ENCODE results near the gene DCUN1D1.

The DCUN1D1 gene

DNA sequence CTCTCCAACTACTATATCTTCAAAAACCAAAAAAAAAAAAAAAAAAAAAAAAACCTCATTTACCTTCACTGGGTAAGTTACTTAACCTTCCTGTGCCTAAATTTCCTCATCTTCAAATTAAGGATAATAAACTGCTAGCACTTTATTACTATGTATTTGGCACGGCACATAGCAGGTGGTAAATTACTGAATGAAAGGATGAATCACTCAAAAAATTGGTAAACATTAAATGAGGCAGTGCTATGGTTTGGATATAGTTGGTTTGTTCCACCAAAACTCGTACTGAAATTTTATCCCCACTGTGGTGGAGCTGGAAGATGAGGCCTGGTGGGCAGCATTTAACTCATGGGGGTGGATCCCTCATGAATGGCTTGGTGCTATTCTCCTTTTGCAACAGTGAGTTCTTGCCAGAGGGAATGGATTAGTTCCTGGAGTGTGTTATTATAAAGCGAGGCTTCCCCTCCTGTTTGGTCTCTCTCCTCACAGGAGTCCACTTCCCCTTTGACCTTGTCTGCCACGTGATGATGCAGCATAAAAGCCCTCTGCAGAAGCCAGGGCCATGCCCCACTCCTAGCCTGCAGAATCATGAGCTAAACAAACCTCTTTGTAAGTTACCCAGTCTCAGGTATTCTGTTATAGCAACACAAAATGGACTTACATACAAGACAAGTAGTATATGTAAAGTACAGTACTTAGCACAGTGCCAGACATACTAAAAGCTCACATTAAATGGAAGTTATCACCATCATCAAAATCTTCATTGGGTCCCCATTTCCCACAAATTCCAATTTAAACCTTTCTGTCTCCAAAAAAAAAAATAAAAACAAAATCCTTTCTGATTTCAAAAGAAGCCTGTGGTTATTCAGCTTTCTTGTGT, 20.6 kb downstream of the DCUN1D1 start:
- no peak overlapping the region for H3K4me3 ChIP-seq (ENCODE audit: low read depth, low read length)
- POLR2A ChIA-PET: no interaction called here
- DNase-seq (ENCODE audit: low read depth, low spot score): no peak
- CTCF ChIA-PET: no interaction called here
- TF ChIP-seq, protein P1, sequence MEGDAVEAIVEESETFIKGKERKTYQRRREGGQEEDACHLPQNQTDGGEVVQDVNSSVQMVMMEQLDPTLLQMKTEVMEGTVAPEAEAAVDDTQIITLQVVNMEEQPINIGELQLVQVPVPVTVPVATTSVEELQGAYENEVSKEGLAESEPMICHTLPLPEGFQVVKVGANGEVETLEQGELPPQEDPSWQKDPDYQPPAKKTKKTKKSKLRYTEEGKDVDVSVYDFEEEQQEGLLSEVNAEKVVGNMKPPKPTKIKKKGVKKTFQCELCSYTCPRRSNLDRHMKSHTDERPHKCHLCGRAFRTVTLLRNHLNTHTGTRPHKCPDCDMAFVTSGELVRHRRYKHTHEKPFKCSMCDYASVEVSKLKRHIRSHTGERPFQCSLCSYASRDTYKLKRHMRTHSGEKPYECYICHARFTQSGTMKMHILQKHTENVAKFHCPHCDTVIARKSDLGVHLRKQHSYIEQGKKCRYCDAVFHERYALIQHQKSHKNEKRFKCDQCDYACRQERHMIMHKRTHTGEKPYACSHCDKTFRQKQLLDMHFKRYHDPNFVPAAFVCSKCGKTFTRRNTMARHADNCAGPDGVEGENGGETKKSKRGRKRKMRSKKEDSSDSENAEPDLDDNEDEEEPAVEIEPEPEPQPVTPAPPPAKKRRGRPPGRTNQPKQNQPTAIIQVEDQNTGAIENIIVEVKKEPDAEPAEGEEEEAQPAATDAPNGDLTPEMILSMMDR (IDR thresholded peaks at IDR 0.05; ENCODE audit: insufficient read depth, low read length, missing control alignments): no peak

DNA sequence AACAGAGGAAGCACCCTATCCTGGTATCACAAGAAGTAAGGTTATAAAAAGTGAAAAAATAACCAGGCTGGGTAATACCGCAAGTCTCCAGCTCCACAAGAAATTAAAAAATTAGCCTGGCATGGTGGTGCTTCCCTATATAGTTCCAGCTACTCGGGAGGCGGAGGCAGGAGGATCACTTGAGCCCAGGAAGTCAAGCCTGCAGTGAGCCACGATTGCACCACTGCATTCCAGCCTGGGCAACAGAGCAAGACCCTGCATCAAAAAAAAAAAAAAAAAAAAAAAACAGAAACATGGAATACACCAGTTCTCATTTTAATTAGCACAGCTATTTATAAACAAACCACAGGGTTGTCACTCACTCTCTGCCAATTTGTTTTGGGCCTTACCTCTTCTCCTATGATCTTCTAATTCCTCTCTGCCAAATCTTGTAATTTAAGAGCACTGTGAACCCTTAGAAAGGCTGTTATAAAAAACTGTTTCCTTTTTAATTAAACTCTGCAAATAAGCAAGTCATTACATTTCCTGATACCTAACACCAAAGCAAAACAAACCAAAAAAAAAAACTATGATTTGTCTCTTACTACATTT, 22.6 kb downstream of the DCUN1D1 start:
- POLR2A ChIA-PET: no interaction called here

DNA sequence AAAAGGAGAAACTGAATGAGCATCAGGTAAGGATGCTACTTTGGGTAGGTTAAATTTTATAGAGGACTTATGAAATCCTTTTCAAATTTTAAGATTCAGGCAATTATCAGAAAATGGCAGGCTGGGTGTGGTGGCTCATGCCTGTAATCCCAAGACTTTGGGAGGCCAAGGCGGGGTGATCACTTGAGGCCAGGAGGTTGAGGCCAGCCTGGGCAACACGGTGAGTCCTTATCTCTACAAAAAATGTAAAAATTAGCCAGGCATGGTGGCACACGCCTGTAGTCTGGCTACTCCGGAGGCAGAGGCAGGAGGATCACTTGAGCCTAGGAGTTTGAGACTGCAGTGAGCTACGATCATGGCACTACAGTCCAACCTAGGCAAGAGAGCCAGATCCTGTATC, 23.1 kb downstream of the DCUN1D1 start:
- POLR2A ChIA-PET: no interaction called here
- no peak overlapping the region for H3K4me3 ChIP-seq (ENCODE audit: low read depth, low read length)
- DNase-seq (ENCODE audit: low read depth, low spot score): no peak
- TF ChIP-seq, protein P1 (IDR thresholded peaks at IDR 0.05; ENCODE audit: insufficient read depth, low read length, missing control alignments): no peak
- CTCF ChIA-PET: interaction anchor here (0.7 to 0.8 kb wide), 2 partner anchors 12 to 129 kb away, joined by 3 to 4 read pairs; no protein-coding TSS in a partner anchor

More for the DNA sequence above, 22.6 kb downstream of the DCUN1D1 start:
- no peak overlapping the region for H3K4me3 ChIP-seq (ENCODE audit: low read depth, low read length)
- TF ChIP-seq, protein P1 (IDR thresholded peaks at IDR 0.05; ENCODE audit: insufficient read depth, low read length, missing control alignments): no peak
- CTCF ChIA-PET: interaction anchor here (0.7 to 0.8 kb wide), 2 partner anchors 12 to 128 kb away, joined by 3 to 4 read pairs; no protein-coding TSS in a partner anchor
- DNase-seq (ENCODE audit: low read depth, low spot score): no peak

DNA sequence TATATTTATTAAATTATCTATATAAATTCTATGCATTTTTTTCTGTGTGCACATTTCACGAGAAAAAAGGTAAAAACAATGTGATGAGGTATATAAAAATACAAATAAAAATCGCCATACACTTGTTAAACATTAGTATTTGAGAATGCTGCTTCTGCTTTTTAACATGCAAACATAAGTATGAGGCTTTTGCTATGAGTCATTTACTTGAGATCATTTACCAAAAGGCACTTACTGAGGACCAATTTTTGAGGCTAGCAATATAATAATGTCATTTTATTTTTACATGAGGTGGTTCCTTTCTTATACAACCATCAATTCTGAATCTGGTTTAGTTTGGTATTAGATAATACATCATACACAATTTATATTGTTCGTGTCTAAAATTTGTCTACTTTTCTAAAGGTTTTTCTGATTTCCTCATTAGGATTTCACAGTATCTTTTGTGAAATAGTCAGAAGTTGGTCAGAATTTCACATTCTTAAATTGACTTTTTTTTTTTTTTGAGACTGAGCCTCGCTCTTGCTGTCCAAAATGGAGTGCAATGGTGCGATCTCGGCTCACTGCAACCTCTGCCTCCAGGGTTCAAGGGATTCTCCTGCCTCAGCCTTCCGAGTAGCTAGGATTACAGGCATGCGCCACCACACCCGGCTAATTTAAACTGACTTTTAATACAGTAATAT, 25.6 kb downstream of the DCUN1D1 start:
- TF ChIP-seq, protein P1 (IDR thresholded peaks at IDR 0.05; ENCODE audit: insufficient read depth, low read length, missing control alignments): no peak
- DNase-seq (ENCODE audit: low read depth, low spot score): no peak
- no peak overlapping the region for H3K4me3 ChIP-seq (ENCODE audit: low read depth, low read length)
- ChIA-PET CTCF (no interaction called here), POLR2A (no interaction called here)

DNA sequence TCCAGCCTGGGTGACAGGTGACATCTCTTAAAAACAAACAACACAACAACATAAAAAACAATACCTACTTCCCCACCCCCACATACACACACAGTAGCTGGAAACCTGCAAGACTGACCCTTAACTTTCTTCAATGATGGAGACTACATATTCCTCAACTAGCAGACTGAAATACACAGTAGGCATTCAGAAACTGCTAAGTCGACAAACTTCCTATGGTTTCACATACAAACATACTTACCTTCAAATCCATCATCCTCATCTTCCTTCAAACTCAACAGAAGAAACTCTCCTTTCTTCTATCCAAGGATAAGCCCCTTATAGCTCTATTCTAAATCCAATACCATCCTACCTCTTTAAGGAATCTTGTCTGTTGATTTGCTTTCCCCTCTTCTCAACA, 30.6 kb downstream of the DCUN1D1 start:
- no peak overlapping the region for H3K4me3 ChIP-seq (ENCODE audit: low read depth, low read length)
- TF ChIP-seq, protein P1 (IDR thresholded peaks at IDR 0.05; ENCODE audit: insufficient read depth, low read length, missing control alignments): no peak
- DNase-seq (ENCODE audit: low read depth, low spot score): no peak
- ChIA-PET POLR2A (interaction anchor here (0.7 kb wide), 1 partner anchor 28 kb away, joined by 4 read pairs; no protein-coding TSS in a partner anchor), CTCF (no interaction called here)

DNA sequence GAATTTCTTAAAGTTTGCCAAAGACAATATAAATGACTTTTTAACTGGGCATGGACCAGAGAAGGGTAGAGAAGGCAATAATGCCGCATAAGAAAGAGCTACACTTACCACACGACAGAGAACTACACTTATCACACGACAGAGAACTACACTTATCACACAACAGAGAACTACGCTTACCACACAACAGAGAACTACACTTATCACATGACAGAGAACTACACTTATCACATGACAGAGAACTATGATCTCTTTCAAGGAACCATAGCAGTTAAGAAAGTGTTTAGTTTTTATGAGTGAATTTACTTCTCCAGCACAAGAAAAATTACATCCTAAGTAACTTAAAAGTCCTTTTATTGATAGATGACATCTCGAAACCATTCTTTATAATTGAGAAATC, 32.0 kb downstream of the DCUN1D1 start:
- ChIA-PET POLR2A (no interaction called here), CTCF (no interaction called here)
- TF ChIP-seq, protein P1 (IDR thresholded peaks at IDR 0.05; ENCODE audit: insufficient read depth, low read length, missing control alignments): no peak
- no peak overlapping the region for H3K4me3 ChIP-seq (ENCODE audit: low read depth, low read length)
- DNase-seq (ENCODE audit: low read depth, low spot score): no peak
